Amygdala (tissue), 56 donors: Measurements from ENCODE around the gene TRMT10B.

Source experiments
- DNase-seq, 56 donors: peaks; one replicate each; lab custom pipeline; 2025; lab: John Stamatoyannopoulos, UW

Gene TRMT10B

DNA sequence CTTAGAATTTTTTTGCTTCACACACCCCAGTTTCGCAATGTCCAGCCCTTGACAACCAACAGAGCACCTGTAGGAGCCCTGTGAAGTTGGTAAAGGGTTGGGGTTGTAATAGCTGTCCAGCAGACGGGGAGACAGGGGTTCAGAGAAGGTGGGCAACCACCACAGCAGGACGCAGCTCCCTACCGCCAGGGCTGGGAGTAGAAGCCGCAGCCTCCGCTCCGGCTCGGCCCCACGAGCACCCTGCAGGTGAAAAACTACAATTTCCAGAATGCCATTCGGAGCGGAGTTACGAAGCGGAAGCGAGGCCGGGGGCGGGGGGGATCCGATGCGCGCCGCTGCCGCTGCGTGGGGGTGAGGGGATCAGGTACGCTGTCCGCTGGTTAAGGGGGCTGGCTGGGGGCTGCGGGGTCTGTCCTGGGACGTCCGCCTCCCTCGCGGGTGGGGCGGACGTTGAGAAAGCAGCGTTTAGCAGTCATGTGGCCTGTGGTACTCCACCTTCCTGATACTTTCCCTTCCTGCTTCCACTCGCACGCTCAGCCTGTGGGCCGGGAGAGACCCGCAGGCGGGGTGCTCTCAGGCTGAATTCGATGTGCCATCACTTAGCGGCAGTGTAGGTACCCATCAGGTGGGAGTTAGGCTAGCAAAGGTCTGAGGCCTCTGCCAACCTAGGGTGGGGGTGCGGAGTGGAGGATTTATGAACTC is at the start of gene TRMT10B:
TRMT10B (plus strand) TSS at position 317 of the 702 bp plus-strand sequence. CDS start 8,127 bp downstream, outside the sequence.
- DNase-seq, result peak in 50 of 56 donors; percentile 14 to 81 (median 56)

DNA sequence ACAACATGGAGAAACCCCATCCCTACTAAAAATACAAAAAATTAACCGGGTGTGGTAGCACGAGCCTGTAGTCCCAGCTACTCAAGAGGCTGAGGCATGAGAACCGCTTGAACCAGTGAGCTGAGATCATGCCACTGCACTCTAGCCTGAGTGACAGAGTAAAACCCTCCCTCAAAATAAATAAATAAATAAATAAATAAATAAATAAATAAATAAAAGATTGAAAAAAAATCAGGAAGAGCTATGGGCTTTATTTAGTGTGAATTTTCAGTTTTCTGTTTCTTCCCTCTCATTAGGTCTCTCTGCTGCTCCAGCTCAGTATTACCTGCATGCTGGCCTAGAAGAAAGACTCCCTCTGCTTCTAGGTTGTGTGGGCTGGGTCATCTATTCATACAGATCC is 47.8 kb upstream of the TRMT10B start:
- no peak for DNase-seq

DNA sequence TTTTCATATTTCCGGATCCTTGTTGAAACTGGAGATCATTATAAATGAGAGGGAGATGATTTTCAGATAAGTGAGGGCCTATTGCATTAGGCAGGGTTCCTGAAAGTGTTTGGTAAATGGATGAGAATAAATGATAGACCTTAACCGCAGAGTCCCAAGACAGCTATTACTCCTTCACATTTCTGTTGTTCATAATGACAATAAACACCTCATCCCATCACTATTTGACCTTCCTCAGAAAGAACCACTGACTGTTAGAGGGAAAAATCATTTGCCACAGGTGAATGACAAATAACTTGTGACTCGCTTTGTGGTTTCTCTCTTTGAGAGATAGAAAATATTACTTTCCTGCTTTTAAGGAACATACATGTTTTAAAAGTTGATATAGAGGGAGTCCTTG is 47.3 kb upstream of the TRMT10B start:
- DNase-seq, result no peak

GRCh38 chr9:37707748-37708147 is 45.9 kb upstream of the TRMT10B start:
- DNase-seq, result no peak

DNA sequence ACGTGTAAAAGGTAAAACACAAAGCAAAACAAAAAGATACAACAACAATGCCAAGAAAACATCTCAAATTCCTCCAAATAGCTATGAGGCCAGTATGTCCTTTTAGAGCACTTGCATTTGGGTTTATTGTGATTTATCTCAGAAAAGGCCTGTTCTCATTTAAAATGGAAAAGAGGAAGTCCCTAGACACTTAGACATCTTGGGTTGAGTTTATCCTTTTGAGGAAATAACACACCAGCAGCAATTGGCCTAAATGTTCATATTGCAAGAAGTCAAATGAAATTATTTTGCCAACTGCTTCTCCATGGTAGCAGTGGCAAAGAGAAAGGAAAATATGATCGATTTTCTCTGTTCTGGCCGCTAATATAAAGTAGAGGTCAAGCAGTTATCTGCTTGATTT is 43.6 kb upstream of the TRMT10B start:
- no peak for DNase-seq

GRCh38 chr9:37715260-37715659 is 38.3 kb upstream of the TRMT10B start:
- no peak for DNase-seq

DNA sequence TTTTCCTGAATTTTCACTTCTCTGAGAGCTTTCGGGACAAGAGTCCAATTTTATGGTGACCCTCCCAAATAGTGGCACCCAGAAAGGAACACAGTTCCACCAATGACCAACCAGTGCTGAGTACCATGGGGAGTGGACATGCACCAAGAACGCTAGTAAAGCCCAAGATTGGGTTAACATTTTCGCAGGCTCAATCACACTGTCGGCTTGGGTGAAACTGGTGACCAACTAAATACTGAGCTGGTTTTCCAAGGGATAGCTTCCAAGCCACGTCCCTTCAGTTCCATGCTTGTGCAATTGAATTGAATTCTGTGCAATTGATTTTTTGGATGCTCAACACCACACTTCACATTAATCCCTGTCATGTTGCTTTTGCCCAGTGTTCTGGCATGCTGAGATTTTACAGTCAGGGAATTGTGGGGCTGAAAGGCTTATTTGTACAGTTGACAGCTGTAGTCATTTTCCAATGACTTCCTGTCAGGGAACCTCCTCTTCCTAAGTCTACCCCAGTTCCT is 37.6 kb upstream of the TRMT10B start:
- DNase-seq, result no peak

- DNase-seq, result no peak
Observed at GRCh38 chr9:37719526-37719925, 34.1 kb upstream of the TRMT10B start.

- no peak for DNase-seq
Observed at GRCh38 chr9:37727013-37727412, 26.6 kb upstream of the TRMT10B start.

GRCh38 chr9:37729499-37729898 is 24.1 kb upstream of the TRMT10B start:
- no peak for DNase-seq

DNA sequence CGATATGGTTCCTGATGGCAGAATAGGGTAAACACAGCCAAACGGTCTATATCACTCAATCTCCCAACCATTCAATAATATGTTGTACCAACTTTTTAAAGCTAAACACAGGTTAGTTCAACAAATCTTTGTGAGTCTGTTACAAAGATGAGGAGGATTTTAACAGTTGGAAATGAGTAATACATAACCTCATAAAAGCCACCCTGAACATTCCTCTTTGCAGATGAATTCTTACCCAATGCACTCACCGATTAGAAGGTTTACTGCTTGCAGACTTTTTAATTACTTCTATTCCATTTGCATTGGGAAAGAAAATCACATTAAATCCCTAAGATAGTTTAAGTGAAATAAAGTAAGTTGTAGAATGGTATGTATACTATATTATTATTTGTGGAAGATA is 23.3 kb upstream of the TRMT10B start:
- no peak for DNase-seq

GRCh38 chr9:37730839-37731238 is 22.8 kb upstream of the TRMT10B start:
- no peak for DNase-seq

GRCh38 chr9:37732086-37732741 is 21.4 kb upstream of the TRMT10B start:
- DNase-seq, result peak in 2 of 56 donors; percentile 1 to 6

GRCh38 chr9:37732952-37733351 is 20.7 kb upstream of the TRMT10B start:
- DNase-seq, result no peak

GRCh38 chr9:37739222-37739621 is 14.4 kb upstream of the TRMT10B start:
- no peak for DNase-seq

DNA sequence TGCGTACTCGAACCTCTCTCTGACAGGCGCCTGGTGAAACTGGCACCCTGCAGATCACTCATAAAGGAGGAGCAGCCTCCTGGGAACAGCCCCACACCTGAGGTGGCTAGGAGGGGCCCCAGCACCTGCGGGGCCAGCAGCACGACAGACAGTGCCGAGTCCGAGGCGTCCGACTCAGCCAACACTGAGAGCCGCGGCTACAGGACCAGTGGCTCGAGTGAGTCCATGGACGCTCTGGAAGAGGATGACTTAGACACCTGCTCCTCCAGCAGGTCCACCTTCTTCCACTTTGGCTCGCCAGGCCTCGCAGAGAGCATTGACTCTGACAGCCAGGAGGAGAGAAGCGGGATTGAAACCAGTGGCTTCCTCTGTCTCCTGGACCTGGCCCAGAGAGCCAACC is 13.5 kb upstream of the TRMT10B start:
- no peak for DNase-seq

DNA sequence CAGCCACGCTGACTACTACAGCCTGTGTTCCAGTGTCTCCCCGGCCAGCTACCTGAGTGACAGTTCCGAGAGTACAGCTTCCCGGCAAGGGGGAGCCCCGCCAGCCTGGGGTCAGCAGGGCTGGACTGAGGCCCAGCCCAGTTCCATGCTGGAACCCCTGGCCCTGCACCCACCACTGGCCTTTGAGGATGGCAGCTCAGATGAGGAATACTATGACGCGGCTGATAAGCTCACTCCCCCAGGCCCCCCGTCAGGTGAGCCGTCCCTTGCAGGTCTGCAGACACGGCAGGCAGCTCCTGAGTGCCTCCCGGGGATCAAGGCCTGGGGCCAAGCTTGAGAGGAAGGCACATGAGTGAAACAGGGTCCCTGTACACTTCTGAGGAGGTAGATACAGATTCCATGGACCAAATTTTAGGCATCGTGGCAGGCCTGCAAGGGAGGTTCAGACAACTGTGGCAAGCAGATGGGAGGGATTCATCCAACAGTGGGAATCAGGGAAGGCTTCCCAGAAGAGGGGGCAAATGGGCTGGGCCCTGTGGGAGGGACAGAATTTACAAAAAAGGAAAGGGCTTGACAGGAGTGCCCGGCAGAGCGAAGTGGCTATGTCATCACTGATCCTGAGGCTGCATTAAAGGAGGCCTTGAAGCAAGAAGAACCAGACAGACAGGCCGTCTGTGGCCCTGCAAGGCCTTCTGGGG is 12.8 kb upstream of the TRMT10B start:
- DNase-seq, result no peak

DNA sequence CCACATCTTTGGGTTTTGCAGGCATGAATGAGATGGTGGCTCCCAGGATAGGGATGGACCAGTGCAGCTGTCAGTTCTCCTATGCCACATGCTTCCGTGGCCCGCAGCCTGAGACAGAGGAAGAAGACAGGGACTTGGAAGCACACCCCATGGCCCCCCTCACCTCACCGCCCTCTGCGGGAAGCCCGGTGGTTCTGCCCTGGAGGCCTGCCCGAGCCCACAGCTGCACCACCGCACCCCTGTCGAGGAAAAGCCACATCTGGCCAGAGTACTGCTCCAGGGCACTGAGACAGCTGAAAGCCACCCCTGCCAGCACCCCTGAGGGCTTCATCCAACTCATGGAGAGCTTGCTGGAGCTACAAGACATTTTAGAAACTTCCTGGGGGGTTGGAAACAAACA is 7.6 kb upstream of the TRMT10B start:
- DNase-seq, result no peak

GRCh38 chr9:37746448-37747270 is 6.9 kb upstream of the TRMT10B start:
- no peak for DNase-seq

- DNase-seq, result peak in 36 of 56 donors; percentile 2 to 76 (median 22)
Observed at GRCh38 chr9:37747271-37747753, 6.3 kb upstream of the TRMT10B start.
